ENCODE results near the gene MAML3.
A peak's percentile ranks its signal among the peaks of the same experiment; 100 is the strongest.

The MAML3 gene

DNA sequence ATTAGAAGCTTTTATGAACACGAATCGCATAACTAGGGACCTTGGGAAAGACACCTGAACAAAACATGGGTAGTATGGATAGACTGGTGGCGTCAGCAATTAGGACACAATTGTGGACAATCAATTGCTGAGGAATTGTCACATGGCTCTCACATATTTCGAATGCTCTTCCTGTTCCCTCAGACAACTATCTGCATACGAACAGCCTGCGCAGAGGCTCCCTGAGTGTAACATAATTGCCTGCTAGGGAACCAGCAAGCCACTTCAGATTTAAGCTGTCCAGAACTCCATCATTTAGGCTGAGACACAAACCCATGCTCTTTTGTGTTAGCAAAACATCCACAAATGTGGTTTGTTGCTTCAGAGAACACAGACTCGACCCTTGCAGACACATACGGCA lies 327.6 kb downstream of the MAML3 start:
- peak; percentile 81 for DNase-seq

DNA sequence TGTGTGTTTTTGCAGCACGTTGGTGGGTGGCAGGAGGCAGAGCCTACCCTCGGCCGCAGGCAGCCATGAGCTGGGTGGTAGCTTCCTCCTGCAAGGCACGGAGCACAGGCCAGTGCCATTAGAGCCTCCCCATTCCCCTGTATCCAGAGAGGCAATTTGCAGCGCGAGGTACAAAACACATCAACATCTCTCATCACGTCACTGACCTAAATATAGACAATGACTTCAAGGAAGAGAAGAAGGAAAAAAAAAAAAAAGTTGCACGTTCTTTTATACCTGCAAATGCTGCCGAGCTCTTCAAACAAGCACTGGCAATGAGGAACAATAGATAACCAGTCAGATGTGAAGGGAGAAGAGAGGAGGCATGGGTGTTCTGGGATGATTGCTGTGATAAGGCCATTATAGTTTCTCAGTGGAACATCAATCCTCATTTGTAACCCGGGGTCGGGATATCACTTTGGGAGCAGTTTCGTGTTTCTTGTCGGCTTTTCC lies 328.4 kb downstream of the MAML3 start:
- peak; percentile 93 for DNase-seq

DNA sequence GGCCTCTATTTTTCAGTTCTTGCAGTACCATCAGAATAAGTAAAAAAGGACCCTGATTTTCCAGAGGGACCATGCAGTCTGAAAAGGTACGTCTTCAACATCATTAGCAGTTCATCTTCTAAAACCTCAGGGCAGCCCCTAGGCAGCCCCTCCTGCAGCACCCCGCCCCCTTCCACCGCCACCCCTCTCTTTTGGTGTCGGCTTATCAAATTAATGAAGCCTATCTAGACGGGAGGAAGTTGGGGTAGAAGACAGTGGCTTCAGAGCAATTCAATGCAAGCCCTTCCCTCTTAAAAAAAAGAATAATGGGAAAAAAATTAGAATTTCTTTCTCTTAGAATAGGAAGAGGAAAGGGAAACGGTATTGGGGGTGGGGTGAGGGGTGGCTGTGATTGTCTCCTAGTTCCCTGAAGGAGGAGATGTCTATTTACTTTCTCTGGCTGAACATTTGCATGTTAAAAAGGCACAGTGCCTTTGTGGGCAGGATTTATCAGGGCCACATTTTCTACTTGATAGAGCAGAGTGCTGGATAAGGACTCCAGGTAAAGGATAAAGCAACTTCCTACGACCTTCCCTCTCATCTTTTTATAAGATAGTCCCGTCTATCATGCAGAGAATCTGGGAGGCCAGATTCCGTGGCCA lies 329.0 kb downstream of the MAML3 start:
- peak; percentile 52 for DNase-seq

DNA sequence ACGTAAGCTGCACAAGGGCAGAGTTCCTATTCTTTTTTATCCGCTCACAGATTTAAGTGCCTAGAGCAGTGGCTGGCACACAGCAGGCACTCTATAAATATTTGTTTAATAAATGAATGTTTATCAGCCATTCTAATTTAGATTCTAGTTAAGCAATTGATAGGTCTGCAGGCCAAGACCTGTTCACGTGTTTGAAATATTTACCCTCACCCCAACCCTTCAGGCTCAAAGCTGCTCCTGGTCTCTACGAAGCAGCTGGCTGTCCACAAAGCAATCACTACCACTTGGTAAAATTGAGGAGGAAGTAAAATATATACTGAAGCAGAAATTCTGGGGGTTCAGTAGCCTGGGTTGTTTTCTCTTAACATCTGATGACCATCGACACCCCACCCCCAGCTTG lies 330.2 kb downstream of the MAML3 start:
- peak; percentile 13 for DNase-seq

DNA sequence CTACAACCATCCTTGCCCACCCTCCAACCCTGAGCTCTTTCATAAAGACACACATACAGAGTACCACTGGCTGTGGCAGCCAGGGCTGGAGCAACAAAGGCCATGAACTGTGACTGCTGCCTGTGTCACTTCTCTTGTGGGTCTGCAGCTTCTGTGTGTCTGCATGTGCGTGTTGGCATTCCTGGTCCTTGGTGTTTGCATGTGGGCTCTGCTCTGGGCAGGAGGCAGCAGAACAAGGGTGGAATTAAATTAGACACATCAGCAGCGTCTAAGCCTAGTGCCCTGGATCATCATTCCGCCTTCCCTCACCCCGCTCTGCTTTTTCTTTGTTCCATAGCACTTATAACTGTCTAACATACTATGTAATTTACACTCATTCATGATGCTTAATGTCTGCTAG lies 330.6 kb downstream of the MAML3 start:
- DNase-seq: no peak

DNA sequence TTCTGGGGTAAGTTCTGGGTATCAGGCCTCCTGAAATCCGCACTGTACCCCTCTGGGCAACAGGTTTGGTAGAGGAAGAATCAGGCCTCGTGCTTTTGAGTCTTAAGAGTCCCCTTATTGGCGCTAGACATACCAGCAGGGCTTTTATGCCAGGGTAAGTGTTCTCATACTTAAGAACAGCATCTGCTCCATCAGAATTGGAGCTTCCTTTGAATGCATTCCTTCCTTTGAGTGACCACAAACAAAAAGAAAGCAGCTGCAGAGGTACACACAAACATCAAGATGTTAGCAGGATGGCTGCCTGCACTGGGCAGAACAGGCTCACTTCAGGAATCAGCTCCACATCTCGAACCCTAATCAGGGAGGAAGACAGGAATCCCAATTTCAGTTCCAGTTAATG lies 331.6 kb downstream of the MAML3 start:
- no peak for DNase-seq

DNA sequence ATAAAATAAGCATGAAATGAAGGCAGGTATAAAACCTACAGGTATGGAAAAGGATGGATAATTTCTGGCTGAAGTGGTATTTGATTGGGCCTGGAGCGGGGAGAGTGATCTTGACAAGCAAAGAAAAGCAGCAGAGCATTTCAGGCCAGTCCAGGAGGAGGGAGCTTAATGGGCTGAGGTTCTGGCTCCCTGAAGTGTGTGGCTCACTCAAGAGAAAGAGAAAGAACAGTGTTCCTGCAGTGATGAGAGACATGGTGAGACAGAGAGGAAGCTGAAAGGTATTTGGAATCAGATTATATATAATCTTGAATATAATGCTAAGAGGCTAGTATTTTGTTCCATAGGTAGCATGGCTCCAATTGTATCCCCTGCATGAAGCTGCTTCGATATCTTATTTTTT lies 334.9 kb downstream of the MAML3 start:
- DNase-seq: no peak

DNA sequence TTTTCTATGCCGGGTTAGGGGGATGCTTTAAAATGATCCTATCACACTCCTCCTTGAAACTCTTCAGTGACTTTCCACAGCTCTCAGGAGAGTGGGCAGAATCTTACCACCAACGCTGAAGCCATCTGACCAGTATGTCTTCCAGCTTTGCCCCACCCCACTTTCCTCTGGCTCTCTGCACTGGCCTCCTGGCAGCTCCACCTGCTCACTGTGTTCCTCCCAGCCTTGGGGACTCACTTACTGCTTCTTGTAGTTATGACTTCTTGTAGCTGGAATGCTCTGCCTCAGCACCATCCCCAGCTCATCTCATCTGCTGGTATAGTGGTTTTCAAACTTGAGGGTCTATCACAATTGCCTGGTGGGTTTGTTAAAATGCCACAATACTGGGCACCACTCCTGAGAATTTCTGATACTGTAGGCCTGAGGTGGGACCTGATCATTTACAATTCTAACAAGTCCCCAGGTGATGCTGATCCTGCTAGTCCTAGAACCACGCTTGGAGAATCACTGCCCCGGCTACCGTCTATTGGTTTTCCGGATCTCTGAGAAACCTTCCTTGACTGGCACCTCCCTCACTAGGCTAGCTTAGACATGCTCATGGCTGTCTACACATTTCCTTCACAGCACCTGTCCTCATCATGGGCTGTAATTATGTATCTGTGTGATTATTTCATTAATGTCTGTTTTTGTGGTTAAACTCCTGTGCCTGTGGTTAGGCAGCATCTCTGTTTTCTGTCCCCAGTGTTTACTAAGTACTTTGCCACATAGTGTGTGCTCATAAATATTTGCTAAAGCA lies 336.1 kb downstream of the MAML3 start:
- peak; percentile 87 for DNase-seq

DNA sequence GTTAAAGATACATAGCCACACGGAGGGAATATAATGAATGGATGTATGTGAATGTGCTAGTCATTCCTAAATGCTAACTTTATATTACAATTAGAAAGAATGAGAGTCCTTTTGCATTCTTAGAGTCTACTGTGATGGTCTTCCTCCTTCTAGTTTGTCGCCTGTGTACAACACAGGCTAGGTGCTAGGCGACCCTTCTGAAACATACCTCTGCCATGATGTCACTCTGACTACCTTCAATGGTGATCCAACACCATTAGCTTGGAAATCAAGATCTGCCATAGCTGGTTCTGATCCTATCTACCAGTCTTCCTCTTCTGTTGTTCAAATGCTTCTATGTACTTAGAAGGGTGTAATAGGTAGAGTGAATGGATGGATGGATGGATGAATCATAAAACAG lies 337.1 kb downstream of the MAML3 start:
- no peak for DNase-seq

DNA sequence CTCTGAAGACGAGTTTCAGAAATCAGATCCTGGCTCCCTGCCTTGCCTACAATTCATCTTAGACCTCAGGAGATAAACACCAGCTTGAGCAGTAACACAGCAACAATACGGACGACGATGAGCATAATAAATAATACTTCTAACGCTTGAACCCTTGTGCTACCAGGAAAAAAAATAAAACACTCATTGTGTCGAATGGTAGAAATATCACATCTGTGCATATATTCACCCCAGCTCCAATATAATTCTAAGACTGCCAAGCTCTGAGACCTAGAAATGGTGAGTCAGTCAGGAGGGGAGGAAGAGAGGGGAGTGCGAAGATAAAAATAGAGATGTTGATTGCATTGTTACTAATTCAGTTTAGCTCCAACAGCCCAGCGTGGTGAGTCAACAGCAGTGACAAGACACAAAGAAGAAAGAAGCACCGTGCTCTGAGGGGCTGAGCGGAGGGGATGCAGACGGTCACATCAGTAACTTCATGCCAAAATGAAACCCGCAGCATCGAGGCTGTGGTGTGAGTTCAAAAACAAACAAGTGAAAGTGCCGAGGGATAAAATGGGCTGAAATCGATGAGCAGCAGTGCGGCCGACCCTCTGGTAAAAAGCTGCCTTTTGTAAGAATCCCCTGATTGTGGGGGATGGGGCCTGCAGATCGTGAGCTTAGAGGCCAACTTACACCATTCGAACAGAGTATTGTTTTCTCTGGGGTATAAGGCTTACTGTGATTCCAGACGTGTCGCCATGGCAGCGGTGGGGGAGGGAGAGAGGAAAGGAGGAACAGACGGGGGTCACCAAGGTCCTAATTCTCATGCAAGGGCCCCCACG lies 338.0 kb downstream of the MAML3 start:
- DNase-seq: no peak

DNA sequence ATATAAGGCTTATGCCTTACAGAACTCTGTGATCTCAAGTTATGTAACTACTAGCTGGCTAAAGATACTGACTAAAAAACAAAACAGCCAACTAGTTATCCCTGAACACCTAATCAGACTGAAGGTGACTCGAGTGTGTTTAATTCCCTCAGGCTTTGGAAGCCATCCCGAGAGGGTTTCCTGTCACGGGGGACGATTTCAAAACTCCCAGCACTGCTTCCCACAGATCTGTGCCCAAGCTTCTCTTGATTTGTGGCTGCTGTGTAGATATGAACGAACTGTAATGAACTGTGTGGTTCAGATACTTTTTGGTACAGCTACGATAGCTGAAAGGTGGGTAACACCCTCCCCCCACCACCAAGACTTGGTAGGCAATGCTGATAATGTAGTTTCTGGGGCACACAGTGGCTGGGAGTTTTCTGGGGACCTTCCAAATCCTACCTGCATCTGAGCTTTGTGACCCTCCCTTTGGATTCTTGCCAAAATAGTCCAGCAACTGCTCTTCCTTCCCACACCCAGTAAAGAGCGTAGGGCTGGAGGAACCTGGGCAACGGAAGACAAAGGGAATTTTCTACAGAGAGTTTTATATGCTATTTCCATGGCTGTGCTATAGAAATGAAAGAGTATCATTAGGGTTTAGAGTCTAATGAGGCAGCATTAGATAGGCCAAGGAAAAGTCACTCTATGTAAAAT lies 339.5 kb downstream of the MAML3 start:
- peak; percentile 64 for DNase-seq

DNA sequence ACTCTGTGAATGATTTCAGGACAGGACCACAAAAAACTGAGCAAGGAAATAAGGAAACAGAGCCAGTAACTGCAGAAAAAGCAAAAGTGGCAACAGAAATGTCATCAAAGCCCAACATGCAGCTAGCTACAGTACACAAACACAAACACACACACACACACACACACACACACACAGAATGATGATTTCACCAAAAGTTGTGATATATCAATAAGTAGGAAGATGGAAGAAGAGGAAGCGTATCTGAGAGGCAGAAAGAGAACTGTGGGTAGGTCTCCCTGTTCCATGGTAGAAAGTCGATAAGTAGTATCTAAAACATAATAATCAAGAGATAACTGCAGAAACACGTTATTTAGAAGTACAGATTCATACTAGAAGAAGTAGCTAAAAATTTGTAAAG lies 340.1 kb downstream of the MAML3 start:
- no peak for DNase-seq

DNA sequence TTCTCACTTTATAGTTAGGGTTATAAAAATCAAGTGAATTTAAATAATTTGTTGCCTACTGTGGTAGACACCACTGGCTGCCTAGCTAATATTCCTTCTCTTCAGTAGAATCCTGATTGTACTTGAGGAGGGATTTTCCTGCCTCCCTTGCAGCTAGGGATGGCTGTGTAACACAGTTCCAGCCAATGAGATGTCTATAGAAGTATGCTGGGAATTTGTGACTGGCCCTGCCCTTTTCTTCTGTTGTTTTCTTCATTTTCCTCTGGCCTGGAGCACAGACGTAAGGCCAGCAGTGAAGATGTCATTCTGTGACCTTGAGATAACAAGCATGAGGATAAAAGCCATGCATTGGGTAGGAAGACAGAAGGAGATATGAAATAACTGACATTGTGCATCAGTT lies 343.3 kb downstream of the MAML3 start:
- no peak for DNase-seq

DNA sequence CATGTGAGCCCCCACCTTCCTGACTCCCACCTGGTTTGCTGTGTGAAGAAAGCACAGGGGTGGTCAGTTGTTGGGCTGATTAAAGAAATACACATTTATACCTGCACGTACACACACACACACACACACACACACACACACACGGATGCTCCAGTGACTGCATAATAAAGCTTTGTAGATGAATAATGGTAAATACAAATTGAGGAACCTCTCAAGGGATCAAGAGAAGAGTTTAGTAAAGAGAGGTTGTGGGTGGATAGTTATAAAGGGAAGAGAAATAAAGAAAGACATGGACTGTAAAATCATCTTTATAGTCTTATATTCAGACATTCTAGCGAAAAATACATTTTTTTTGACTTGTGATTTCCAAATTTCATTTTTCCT lies 344.2 kb downstream of the MAML3 start:
- no peak for DNase-seq

DNA sequence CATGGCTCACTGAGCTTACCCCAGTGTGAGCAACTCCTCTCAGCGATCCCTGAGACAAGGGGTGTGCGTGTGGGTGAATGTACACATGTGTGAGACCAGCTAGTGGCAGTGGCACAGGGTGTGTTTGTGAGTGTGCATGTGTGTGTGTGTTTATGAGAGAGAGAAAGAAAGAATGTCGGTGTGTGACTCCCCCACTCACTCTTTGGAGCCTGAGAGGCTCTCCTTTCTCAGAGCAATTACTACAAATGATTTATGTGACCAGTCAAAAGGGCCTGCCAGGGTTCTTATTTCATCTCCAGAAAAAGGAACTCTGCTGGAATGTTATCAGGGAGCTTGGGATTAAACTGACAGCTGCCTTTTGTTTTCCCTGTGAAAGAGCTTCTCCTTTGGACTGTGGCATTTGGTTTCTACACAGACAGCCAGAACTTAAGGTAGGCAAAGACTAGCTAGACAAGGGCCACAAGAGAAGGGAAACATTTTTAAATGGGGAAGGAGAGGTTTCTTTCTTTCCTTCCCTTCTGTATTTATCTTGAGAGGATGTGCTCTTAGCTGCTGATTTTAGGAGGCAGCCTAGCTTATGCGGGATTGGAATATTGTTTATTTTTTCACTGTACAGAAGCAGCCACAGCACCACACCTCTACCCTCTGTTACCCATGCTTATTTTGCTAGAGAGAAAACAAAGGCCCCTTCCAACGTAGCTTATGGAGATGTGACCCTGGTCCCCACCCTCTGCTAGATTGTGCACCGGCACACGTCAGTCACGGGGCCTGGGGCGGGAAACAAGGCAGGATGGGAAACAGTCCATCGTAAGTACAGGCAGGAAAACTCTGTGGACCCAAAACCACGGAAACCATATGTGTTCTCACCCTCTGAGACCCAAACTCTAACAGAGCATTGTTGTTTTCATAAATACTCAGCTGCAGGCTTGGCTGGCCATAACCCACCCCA lies 344.9 kb downstream of the MAML3 start:
- DNase-seq: peak; percentile 78

DNA sequence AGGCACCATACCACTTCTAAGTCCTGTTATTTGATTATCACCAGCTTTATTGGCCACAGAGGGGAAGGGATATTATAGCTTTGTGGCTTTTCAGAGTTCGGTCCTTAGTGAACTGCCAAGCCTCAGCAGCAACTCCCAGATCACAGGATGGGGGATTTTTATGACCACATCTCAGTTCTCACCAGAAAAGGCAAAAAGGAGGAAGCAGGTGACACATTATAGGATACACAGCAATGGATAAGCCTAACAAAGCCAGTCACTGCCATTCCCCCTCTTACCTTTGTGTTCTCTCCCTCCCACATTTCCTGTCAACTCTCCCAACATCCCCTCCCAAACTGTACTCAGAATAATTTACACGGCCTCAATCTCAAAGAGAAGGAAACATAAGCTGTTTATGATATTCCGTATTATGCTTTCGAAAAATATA lies 345.6 kb downstream of the MAML3 start:
- DNase-seq: peak; percentile 73

DNA sequence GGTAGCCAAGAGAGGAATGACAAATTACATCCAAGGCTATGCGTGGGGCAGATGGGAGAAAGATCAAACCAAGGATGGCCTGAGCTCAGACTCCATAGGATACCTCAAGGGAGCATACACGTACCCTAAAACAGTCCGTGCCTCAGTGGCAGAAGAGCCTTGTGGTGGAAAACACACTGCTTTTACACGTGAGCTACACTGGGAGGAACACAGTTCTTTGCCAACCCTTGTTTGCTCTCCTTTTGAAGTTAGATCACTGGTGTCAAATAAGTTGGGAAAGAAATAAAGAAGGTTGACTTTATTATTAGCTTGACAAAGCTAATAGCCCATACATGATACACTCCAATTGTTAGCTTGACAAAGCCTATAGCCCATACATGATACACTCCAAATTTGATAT lies 346.5 kb downstream of the MAML3 start:
- DNase-seq: no peak

DNA sequence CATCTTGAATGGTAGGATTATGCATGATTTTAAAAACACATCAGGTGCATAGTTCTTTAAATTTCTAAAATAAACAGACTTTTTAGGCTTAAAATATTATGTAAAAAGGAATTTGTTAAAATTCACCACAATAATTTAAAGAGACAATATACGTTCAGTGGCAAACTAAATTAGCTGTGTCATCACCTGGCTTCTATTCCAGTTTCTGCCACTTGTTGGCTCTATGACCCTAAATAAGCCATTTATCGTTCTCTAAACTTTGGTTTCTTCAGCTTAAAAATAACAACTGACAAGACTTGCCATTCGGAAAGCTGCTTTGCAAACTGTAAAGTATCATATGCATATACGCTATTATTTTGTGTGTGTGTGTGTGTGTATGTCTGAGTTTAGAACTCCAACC lies 347.1 kb downstream of the MAML3 start:
- no peak for DNase-seq

DNA sequence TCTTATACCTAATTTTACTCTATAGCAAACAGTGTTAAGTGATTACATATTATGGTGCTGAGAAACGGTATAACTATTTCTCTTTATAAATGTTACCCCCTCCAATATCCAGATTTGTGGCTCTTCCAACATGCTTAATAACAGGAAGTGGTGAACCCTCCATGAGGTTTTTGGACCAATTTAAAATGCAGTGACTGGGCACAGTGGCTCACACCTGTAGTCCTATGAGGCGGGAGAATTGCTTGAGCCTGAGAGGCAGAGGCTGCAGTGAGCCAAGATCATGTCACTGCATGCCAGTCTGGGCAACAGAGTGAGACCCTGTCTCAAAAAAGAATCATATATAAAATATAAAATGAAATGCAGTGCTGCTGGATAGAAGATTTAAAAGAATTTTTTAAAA lies 351.1 kb downstream of the MAML3 start:
- no peak for DNase-seq

DNA sequence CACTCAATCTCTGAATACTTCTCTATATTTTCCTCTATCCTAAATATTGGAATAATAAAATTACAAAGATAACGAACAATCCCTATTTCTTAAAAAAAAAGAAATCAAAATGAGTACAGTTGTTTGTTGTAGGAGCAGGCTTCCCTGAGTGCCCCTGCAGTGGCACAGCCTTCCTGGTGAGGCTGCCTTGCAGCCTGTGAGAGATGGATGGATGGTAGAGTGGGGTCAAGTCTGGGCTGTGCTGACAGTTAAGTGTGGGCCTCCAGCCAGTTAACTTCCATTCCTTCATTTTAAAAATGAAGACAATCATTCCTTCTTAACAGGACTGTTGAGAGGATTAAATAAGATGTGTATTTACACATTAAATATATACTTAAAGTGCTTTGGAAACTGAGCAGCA lies 351.5 kb downstream of the MAML3 start:
- no peak for DNase-seq

DNA sequence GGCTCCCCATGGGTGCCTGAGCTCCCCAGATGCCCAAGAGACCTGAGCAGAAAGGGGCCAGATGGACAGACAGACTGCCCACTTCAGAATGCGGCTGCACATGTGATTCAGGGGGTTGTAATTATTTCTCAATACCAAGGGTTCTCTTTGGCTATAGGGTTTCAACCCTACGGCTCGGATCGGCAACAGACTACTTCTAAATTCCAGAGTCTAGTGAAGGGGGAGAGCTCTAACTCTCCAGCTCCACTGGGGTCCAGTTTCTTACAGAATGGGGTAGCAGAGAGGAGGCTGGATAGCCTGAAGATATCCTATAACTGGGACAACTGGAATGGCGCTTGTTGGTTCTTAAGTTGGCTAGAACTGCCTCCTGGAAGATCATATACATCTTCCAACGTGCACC lies 352.1 kb downstream of the MAML3 start:
- no peak for DNase-seq

DNA sequence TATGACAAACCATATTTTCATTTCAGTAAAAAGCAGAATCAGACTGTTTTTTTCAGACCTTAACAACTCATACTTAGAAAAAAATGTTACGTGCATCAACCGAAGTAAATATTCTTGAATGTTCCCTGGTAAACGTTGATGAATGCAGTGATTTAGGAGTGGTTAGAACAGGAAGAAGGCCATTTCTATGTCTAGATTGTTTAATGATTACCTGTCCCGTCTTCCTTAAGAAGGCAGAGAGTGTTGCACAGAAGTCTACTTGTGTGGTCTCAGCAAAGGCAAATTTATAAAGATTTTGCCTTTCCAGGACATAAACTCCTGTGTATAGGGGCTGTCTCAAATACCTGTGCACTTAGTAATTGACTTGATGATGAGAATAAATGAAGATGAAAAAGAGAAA lies 353.9 kb downstream of the MAML3 start:
- DNase-seq: no peak

Measured in NCI-H146 (cell line).